ENCODE measurements around the gene ITM2C.

ITM2C gene

DNA sequence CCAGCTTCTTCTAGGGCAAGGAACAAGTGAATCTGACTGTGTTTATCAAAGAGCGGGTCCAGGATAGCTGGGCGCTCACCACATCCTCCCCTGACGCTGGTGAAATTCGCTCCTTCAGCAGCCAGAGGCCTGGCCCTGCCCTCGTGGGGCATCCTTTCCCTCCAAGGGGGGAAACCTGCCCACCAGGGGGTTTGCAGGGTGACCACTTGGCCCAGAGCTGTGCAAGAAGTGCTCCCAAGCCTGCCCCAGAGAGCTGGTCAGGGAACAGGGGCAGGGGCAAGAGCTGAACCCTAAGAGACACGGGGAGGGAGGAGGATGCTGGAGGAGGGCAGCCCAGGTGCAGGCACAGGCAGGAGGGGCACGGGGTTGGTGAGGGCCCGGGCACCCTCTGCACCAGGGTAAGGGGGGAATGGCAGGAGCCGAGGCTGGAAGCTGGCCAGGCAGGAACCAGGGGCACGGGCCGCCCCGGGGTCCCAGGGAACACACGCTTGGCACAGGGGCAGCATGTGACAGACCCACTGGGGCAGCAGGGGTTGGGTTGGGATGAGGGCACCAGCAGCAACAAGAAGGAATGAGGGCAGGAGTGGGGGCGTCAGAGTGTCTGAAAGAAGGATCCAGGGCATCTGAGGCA lies 63.1 kb downstream of the ITM2C start:
- no peak for DNase-seq (ENCODE audit: low read depth)

All from stimulated activated CD8-positive, alpha-beta memory T cell treated with anti-CD3 and anti-CD28 coated beads, Interleukin-15, amount 100 ng/mL, for 1 hour (primary cell).